Measurements from ENCODE around the gene ENTREP1.

Gene ENTREP1

GRCh38 chr9:69425136-69425801 is 100.3 kb downstream of the ENTREP1 start:
- TF ChIP-seq TAF1 (IDR thresholded peaks at IDR 0.05; ENCODE audit: borderline replicate concordance, insufficient read depth, low read length) (no peak), POLR2AphosphoS5 (IDR thresholded peaks at IDR 0.05; ENCODE audit: low read depth, low read length) (no peak), REST (IDR thresholded peaks at IDR 0.05; ENCODE audit: insufficient read depth in 1 of 2, low read depth in 2 of 2, low read length in 2 of 2) (no peak), FOXP2 (optimal IDR thresholded peaks at IDR 0.05; ENCODE audit: borderline replicate concordance, extremely low read depth, extremely low read length, insufficient read depth) (no peak), SIN3A (IDR thresholded peaks at IDR 0.05; ENCODE audit: borderline replicate concordance, insufficient read depth, low read length) (no peak)

GRCh38 chr9:69427286-69427685 is 102.3 kb downstream of the ENTREP1 start:
- TF ChIP-seq FOXP2 (optimal IDR thresholded peaks at IDR 0.05; ENCODE audit: borderline replicate concordance, extremely low read depth, extremely low read length, insufficient read depth), result no peak
- no peak for TF ChIP-seq POLR2AphosphoS5 (IDR thresholded peaks at IDR 0.05; ENCODE audit: low read depth, low read length)
- TF ChIP-seq SIN3A (IDR thresholded peaks at IDR 0.05; ENCODE audit: borderline replicate concordance, insufficient read depth, low read length), result no peak
- no peak for TF ChIP-seq REST (IDR thresholded peaks at IDR 0.05; ENCODE audit: insufficient read depth in 1 of 2, low read depth in 2 of 2, low read length in 2 of 2)
- no peak for TF ChIP-seq TAF1 (IDR thresholded peaks at IDR 0.05; ENCODE audit: borderline replicate concordance, insufficient read depth, low read length)

- TF ChIP-seq REST (IDR thresholded peaks at IDR 0.05; ENCODE audit: insufficient read depth in 1 of 2, low read depth in 2 of 2, low read length in 2 of 2) (no peak), FOXP2 (optimal IDR thresholded peaks at IDR 0.05; ENCODE audit: borderline replicate concordance, extremely low read depth, extremely low read length, insufficient read depth) (no peak), SIN3A (IDR thresholded peaks at IDR 0.05; ENCODE audit: borderline replicate concordance, insufficient read depth, low read length) (no peak), TAF1 (IDR thresholded peaks at IDR 0.05; ENCODE audit: borderline replicate concordance, insufficient read depth, low read length) (no peak), POLR2AphosphoS5 (IDR thresholded peaks at IDR 0.05; ENCODE audit: low read depth, low read length) (no peak)
Measured at GRCh38 chr9:69428017-69428785, 103.2 kb downstream of the ENTREP1 start.

GRCh38 chr9:69429281-69429680 is 104.3 kb downstream of the ENTREP1 start:
- no peak for TF ChIP-seq FOXP2 (optimal IDR thresholded peaks at IDR 0.05; ENCODE audit: borderline replicate concordance, extremely low read depth, extremely low read length, insufficient read depth)
- TF ChIP-seq SIN3A (IDR thresholded peaks at IDR 0.05; ENCODE audit: borderline replicate concordance, insufficient read depth, low read length), result no peak
- no peak for TF ChIP-seq REST (IDR thresholded peaks at IDR 0.05; ENCODE audit: insufficient read depth in 1 of 2, low read depth in 2 of 2, low read length in 2 of 2)
- no peak for TF ChIP-seq TAF1 (IDR thresholded peaks at IDR 0.05; ENCODE audit: borderline replicate concordance, insufficient read depth, low read length)
- no peak for TF ChIP-seq POLR2AphosphoS5 (IDR thresholded peaks at IDR 0.05; ENCODE audit: low read depth, low read length)
